K562 (cell line): ENCODE results near the gene KNDC1. TPM values are rescaled to one million over a fixed set of nuclear protein-coding genes. Genes with fewer than 3 reads are reported as not detected.

Experiments
- ATAC-seq: fragments of 200-7000 bp; cut with Tn5 transposase; 3 replicates; pipeline ENCODE4 v1.9.1; 2020; ENCODE audit warnings: moderate library complexity
- BruUV-seq: library from RNA; stranded (reverse); fragments of 400-500 nt; replicated peaks from 2 replicates; lab custom pipeline; 2021; lab: Mats Ljungman, UMichigan
- CTCF ChIA-PET: fragments of 300-600 bp; formaldehyde crosslinking; extraction: SDS; loops from one replicate; lab custom pipeline; 2021; ENCODE audit warnings: low intra/inter-chr PET ratio; lab: Yijun Ruan, JAX
- POLR2A ChIA-PET: fragments of 300-600, 350-650 bp; sonication (Branson Sonifier 250); formaldehyde crosslinking; extraction: SDS; loops from one replicate; lab custom pipeline; 2021; ENCODE audit warnings: antibody characterized with exemption, inconsistent platforms; lab: Yijun Ruan, JAX
- DNase-seq, 4 experiments: peaks; one replicate each; pipeline versions ENCODE4 v3.0.0 to v3.0.0-alpha.2; 2011 to 2018; ENCODE audit warnings: low spot score in 3 of 4, mixed read lengths in 3 of 4; ENCODE audit errors: extremely low read depth in 1 of 4
- FAIRE-seq: peaks from 2 replicates; lab custom pipeline; 2011; peaks lifted over from hg19 to GRCh38; lab: Jason Lieb, UNC
- H2AFZ ChIP-seq: 2 replicates; pipeline ENCODE4 v1.6.0; 2011; ENCODE audit warnings: low read depth, low read length, control low read depth, inconsistent platforms
- H3K27ac ChIP-seq: fragments of 200-600 bp; 3 replicates; pipeline ENCODE4 v1.8.0; 2011; ENCODE audit warnings: low read depth, mild to moderate bottlenecking, control low read depth, inconsistent platforms, low read length, moderate library complexity, mixed read lengths; ENCODE audit errors: extremely low read depth
- H3K27me3 ChIP-seq, 2 experiments: fragments of 300-600 bp in 1 of 2; 2 replicates in 1 of 2; 3 replicates in 1 of 2; pipeline versions ENCODE4 v1.6.0 to v1.8.0; 2011; ENCODE audit warnings: inconsistent platforms in 2 of 2, low read length in 2 of 2, mild to moderate bottlenecking in 1 of 2, mixed read lengths in 1 of 2, moderate library complexity in 1 of 2; ENCODE audit not compliant: control insufficient read depth in 2 of 2, insufficient read depth in 2 of 2
- H3K36me3 ChIP-seq: fragments of 300-600 bp; 3 replicates; pipeline ENCODE4 v1.8.0; 2011; ENCODE audit warnings: mild to moderate bottlenecking, low read length, inconsistent platforms; ENCODE audit not compliant: control insufficient read depth, insufficient read depth
- H3K4me1 ChIP-seq, 2 experiments: fragments of 200-600 bp in 1 of 2; replicated peaks in 1 of 2; 2 replicates in 1 of 2; 3 replicates in 1 of 2; pipeline versions ENCODE4 v1.5.1 to v1.8.0; 2011; ENCODE audit warnings: inconsistent platforms in 2 of 2, low read length in 2 of 2, mild to moderate bottlenecking in 1 of 2, mixed read lengths in 1 of 2, moderate library complexity in 1 of 2; ENCODE audit not compliant: control insufficient read depth in 2 of 2, insufficient read depth in 2 of 2
- H3K4me2 ChIP-seq: 2 replicates; pipeline ENCODE4 v1.6.1; 2011; ENCODE audit warnings: low read length, control low read depth, inconsistent platforms, mixed read lengths; ENCODE audit not compliant: insufficient read depth
- H3K4me3 ChIP-seq: fragments of 200-600 bp; sonication (generic), shearing (Covaris generic); 2 replicates; pipeline ENCODE4 v1.5.1; 2016; ENCODE audit warnings: control low read depth, inconsistent platforms
- H3K79me2 ChIP-seq: fragments of 200-600 bp; 3 replicates; pipeline ENCODE4 v1.8.0; 2011; ENCODE audit warnings: low read length, inconsistent platforms; ENCODE audit not compliant: control insufficient read depth, insufficient read depth
- H3K9ac ChIP-seq, 2 experiments: 2 replicates each; pipeline versions ENCODE4 v1.6.0 to v1.6.1; 2011; ENCODE audit warnings: low read depth in 2 of 2, low read length in 2 of 2, control low read depth in 1 of 2, inconsistent platforms in 1 of 2, mild to moderate bottlenecking in 1 of 2, mixed read lengths in 1 of 2; ENCODE audit not compliant: insufficient read depth in 1 of 2
- H3K9me1 ChIP-seq: one replicate; pipeline ENCODE4 v1.6.0; 2011; ENCODE audit warnings: inconsistent platforms, mild to moderate bottlenecking, low read length, moderate library complexity; ENCODE audit not compliant: control insufficient read depth, insufficient read depth
- H3K9me3 ChIP-seq: replicated peaks from 2 replicates; pipeline ENCODE4 v1.5.1; 2011; ENCODE audit warnings: low read depth, low read length, inconsistent platforms; ENCODE audit not compliant: control insufficient read depth, insufficient read depth
- H4K20me1 ChIP-seq: replicated peaks from 2 replicates; pipeline ENCODE4 v1.6.1; 2011; ENCODE audit warnings: low read length, inconsistent platforms, mixed read lengths; ENCODE audit not compliant: control insufficient read depth, insufficient read depth
- ATF1 ChIP-seq, 2 experiments: fragments of 450-650 bp in 1 of 2; IDR thresholded peaks; 2 replicates each; pipeline ENCODE4 v1.6.1; 2016; ENCODE audit warnings: missing compliant biosample characterization in 1 of 2, missing genetic modification characterization in 1 of 2
- BCOR ChIP-seq: fragments of 450-650 bp; IDR thresholded peaks from 2 replicates; pipeline ENCODE4 v1.6.1; 2016
- ELF4 ChIP-seq: fragments of 450-650 bp; formaldehyde crosslinking; IDR thresholded peaks from 2 replicates; pipeline ENCODE4 v1.4.0; 2022; ENCODE audit warnings: missing genetic modification characterization
- HNRNPLL ChIP-seq: fragments of 200-400 bp; formaldehyde crosslinking; IDR thresholded peaks from 2 replicates; pipeline ENCODE4 v1.6.1; 2017; ENCODE audit warnings: low read length, low read depth, mild to moderate bottlenecking; ENCODE audit not compliant: poor library complexity, severe bottlenecking
- LEF1 ChIP-seq: fragments of 450-650 bp; IDR thresholded peaks from 2 replicates; pipeline ENCODE4 v1.6.1; 2016; ENCODE audit warnings: mild to moderate bottlenecking
- NFE2 ChIP-seq: IDR thresholded peaks from 2 replicates; pipeline ENCODE4 v1.6.1; 2014; ENCODE audit warnings: antibody characterized with exemption, low read depth
- RBBP5 ChIP-seq: fragments of 200-600 bp; sonication (generic); IDR thresholded peaks from 2 replicates; pipeline ENCODE4 v1.6.1; 2012; ENCODE audit warnings: borderline replicate concordance, mild to moderate bottlenecking, low read length, control low read depth, inconsistent platforms; ENCODE audit not compliant: insufficient read depth, poor library complexity, severe bottlenecking
- TRIM24 ChIP-seq, 2 experiments: fragments of 450-650 bp; IDR thresholded peaks; 2 replicates each; pipeline ENCODE4 v1.6.1; 2016
- ZNF124 ChIP-seq: sonication (generic); formaldehyde crosslinking; IDR thresholded peaks from 2 replicates; pipeline ENCODE4 v1.8.1; 2022; ENCODE audit warnings: missing genetic modification reagents
- ZNF253 ChIP-seq: fragments of 250-450 bp; sonication (Bioruptor Pico); conservative IDR thresholded peaks from 2 replicates; pipeline ENCODE4 v1.6.1; 2021; ENCODE audit warnings: mild to moderate bottlenecking
- WGBS: fragments of 100-300 bp; shearing (Covaris generic); methylation state at CpG from one replicate; pipeline ENCODE4 v1.1.6; 2016; ENCODE audit warnings: low coverage, mixed read lengths; ENCODE audit not compliant: insufficient coverage; ENCODE audit errors: missing lambda C conversion rate; 5-methylcytosine and 5-hydroxymethylcytosine counted together
- in situ Hi-C: fragments of 300-500 bp; cut with MboI; formaldehyde crosslinking; loops from 4 replicates; pipeline ENCODE4 v1.15.0; 2018; ENCODE audit warnings: inconsistent platforms, mixed read lengths
- intact Hi-C: fragments of 100-400 bp; cut with micrococcal nuclease; formaldehyde crosslinking; loops from 2 replicates; pipeline ENCODE4 v1.14.2; 2022
- polyA plus RNA-seq, 8 experiments: library from polyadenylated mRNA; depleted of rRNA in 4 of 8; stranded (reverse) in 5 of 8; unstranded in 3 of 8; fragments of >200 nt; fragmentation: Nextera tagmentation in 2 of 8; fragmentation: Illumina TruSeq in 1 of 8; extraction: Ambion mirVana in 2 of 8; extraction: Trizol in 1 of 8; gene quantifications; 2 replicates each; pipeline versions ENCODE4 v1.2.1 to v1.2.3, GENCODE V29; 2011 to 2014; ENCODE audit warnings: inconsistent platforms in 1 of 8, missing spikeins in 1 of 8
- total RNA-seq, 7 experiments: library from RNA; depleted of rRNA in 6 of 7; stranded (reverse); fragments of >200 nt in 6 of 7; fragmentation: Illumina TruSeq in 2 of 7; extraction: Trizol in 2 of 7; gene quantifications; 2 replicates each; pipeline versions ENCODE4 v1.2.1 to v1.2.3, GENCODE V29; 2011 to 2021; ENCODE audit warnings: low replicate concordance in 1 of 7
- TF ChIP-seq, protein P1 (sequence below): fragments of 250-450 bp; sonication (Bioruptor Pico); IDR thresholded peaks from 2 replicates; pipeline ENCODE4 v1.4.0; 2020; ENCODE audit warnings: mild to moderate bottlenecking, moderate library complexity
- TF ChIP-seq, protein P2 (sequence below), 3 experiments: IDR thresholded peaks in 2 of 3; conservative IDR thresholded peaks in 1 of 3; 2 replicates each; pipeline ENCODE4 v1.5.1; 2011 to 2012; ENCODE audit warnings: low read length in 3 of 3, mild to moderate bottlenecking in 3 of 3, control low read depth in 2 of 3, improper control_type of control experiment in 1 of 3, inconsistent platforms in 1 of 3, low read depth in 1 of 3, mixed read lengths in 1 of 3, moderate library complexity in 1 of 3; ENCODE audit not compliant: insufficient read depth in 2 of 3

The KNDC1 gene
- total and polyA plus RNA-seq, 9 of the 15 experiments (the other 6 are each of a cell fraction or from before 2014, with no cell fraction given): 0.07 to 0.26 (median 0.11) TPM; not detected in 6

DNA sequence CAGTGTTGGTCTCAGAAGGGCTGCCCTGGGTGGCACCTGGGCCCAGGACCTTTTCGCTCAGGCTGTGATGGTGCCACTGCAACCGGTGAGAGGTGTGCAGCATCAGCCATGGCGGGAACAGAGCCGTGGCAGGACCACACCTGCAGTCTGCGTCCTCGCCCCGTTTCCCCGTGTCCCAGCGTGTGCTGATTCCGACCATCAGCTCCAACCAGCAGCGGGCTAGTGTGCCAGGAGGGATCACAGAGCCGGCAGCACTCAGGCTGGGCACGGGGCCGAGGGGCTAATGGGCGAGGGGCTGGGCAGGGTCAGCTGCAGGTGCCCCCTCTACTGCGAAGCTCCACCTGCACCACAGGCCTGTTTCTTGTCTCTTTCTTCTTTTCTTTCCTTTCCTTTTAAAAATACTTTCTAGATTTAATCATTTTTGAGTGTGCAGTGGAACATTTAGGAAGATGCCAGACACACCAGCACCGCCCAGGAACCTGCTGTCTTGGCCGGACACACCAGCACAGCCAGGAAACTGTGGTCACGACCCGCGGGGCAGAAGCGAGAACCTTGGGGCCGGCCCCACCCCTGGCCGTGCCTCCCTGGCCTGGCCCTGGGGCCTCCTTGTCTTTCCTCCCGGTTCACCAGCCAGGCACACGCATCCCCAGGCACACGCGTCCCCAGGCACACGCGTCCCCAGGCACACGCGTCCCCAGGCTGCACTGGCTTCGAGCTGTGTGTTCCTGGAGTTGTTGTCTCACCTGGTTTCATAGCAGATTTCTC, 37.7 kb upstream of the KNDC1 start:
- no peaks in the 10 kb centered on the region for H3K9me3 ChIP-seq
- no peak overlapping the region for H3K27ac ChIP-seq
- H3K9me1 ChIP-seq: no peaks in the 10 kb centered on the region
- CTCF ChIA-PET: no interaction called here
- in situ Hi-C loops (loop anchor here (5.0 to 25.0 kb wide), 2 partner anchors 180 to 460 kb away; partner anchors contain the start of gene CFAP46), intact Hi-C loops (no loop called here)
- H3K27me3 ChIP-seq: no peaks in the 10 kb centered on the region; a peak in 1 of 5 replicates
- POLR2A ChIA-PET: no interaction called here
- no peak overlapping the region for H3K4me2 ChIP-seq
- no TSS peak for BruUV-seq
- DNase-seq: no peak
- no peaks in the 10 kb centered on the region for H3K79me2 ChIP-seq
- 29% methylated on average over 17 of the region's 33 CpGs for WGBS
- H3K9ac ChIP-seq: no peak overlapping the region
- no peak for ATAC-seq
- H3K4me1 ChIP-seq: peaks cover 0 to 10% of the 10 kb centered on the region in 2 experiments; a peak in 3 of 5 replicates
- no peaks in the 10 kb centered on the region for H3K36me3 ChIP-seq
- H4K20me1 ChIP-seq: no peaks in the 10 kb centered on the region
- FAIRE-seq: no peak
- no peak overlapping the region for H2AFZ ChIP-seq
- H3K4me3 ChIP-seq: no peak overlapping the region
- TF ChIP-seq TRIM24 (IDR thresholded peaks at IDR 0.05) (no peak), HNRNPLL (no peak), NFE2 (no peak), BCOR (no peak), ELF4 (no peak), RBBP5 (no peak), LEF1 (no peak), ZNF253 (CRISPR knock-in tag) (no peak), ATF1 (CRISPR knock-in tag; IDR thresholded peaks at IDR 0.05) (no peak), ATF1 (tag; IDR thresholded peaks at IDR 0.05) (no peak), ZNF124 (CRISPR knock-in tag) (no peak)
- TF ChIP-seq, protein P1, sequence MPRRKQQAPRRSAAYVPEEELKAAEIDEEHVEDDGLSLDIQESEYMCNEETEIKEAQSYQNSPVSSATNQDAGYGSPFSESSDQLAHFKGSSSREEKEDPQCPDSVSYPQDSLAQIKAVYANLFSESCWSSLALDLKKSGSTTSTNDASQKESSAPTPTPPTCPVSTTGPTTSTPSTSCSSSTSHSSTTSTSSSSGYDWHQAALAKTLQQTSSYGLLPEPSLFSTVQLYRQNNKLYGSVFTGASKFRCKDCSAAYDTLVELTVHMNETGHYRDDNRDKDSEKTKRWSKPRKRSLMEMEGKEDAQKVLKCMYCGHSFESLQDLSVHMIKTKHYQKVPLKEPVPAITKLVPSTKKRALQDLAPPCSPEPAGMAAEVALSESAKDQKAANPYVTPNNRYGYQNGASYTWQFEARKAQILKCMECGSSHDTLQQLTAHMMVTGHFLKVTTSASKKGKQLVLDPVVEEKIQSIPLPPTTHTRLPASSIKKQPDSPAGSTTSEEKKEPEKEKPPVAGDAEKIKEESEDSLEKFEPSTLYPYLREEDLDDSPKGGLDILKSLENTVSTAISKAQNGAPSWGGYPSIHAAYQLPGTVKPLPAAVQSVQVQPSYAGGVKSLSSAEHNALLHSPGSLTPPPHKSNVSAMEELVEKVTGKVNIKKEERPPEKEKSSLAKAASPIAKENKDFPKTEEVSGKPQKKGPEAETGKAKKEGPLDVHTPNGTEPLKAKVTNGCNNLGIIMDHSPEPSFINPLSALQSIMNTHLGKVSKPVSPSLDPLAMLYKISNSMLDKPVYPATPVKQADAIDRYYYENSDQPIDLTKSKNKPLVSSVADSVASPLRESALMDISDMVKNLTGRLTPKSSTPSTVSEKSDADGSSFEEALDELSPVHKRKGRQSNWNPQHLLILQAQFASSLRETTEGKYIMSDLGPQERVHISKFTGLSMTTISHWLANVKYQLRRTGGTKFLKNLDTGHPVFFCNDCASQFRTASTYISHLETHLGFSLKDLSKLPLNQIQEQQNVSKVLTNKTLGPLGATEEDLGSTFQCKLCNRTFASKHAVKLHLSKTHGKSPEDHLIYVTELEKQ (CRISPR knock-in tag): no peak
- TF ChIP-seq, protein P2, sequence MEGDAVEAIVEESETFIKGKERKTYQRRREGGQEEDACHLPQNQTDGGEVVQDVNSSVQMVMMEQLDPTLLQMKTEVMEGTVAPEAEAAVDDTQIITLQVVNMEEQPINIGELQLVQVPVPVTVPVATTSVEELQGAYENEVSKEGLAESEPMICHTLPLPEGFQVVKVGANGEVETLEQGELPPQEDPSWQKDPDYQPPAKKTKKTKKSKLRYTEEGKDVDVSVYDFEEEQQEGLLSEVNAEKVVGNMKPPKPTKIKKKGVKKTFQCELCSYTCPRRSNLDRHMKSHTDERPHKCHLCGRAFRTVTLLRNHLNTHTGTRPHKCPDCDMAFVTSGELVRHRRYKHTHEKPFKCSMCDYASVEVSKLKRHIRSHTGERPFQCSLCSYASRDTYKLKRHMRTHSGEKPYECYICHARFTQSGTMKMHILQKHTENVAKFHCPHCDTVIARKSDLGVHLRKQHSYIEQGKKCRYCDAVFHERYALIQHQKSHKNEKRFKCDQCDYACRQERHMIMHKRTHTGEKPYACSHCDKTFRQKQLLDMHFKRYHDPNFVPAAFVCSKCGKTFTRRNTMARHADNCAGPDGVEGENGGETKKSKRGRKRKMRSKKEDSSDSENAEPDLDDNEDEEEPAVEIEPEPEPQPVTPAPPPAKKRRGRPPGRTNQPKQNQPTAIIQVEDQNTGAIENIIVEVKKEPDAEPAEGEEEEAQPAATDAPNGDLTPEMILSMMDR (IDR thresholded peaks at IDR 0.05 in 2 of 3, conservative IDR thresholded peaks at IDR 0.05 in 1 of 3; ENCODE audit: insufficient read depth in 2 of 3, low read depth in 1 of 3, low read length in 3 of 3): no peak
